HG02970 (cell line): ENCODE results near the gene PPFIA2.
"Not testable (repeated sequence)": the region's sequence is repeated elsewhere in the genome, so short reads cannot be mapped to it uniquely, and the experiment has no call there.

Experiments used
- ATAC-seq: cut with Tn5 transposase; IDR thresholded peaks from one replicate; pipeline ENCODE4 v1.9.1; 2021; ENCODE audit warnings: mild to moderate bottlenecking, moderate library complexity, moderate number of reproducible peaks; ENCODE audit not compliant: unreplicated experiment, low FRiP score

Gene PPFIA2

GRCh38 chr12:81222846-81223592, 536.1 kb downstream of the PPFIA2 start:
- no peak for ATAC-seq

- no peak for ATAC-seq
These were observed 537.5 kb downstream of the PPFIA2 start for GRCh38 chr12:81221681-81222080.

- ATAC-seq = no peak
These were observed 542.4 kb downstream of the PPFIA2 start for GRCh38 chr12:81216739-81217138.

GRCh38 chr12:81212996-81213696, 546.0 kb downstream of the PPFIA2 start:
- no peak for ATAC-seq

GRCh38 chr12:81211306-81211705, 547.8 kb downstream of the PPFIA2 start:
- ATAC-seq = no peak

GRCh38 chr12:81209772-81210225, 549.4 kb downstream of the PPFIA2 start:
- ATAC-seq = not testable (repeated sequence)

GRCh38 chr12:81209012-81209411, 550.1 kb downstream of the PPFIA2 start:
- no peak for ATAC-seq

- ATAC-seq = no peak
These were observed 550.8 kb downstream of the PPFIA2 start for GRCh38 chr12:81208187-81208911.
